Dermis lymphatic vessel endothelial cell (primary cell): Measurements from ENCODE around the gene ZNF607. TPM values are rescaled to one million over a fixed set of nuclear protein-coding genes. Genes with fewer than 3 reads are reported as not detected.

Experiments used
- total RNA-seq: library from RNA; depleted of rRNA; stranded (reverse); fragments of >200 nt; gene quantifications from 2 replicates; pipeline ENCODE4 v1.2.1, GENCODE V29; 2014

Gene ZNF607
- 1.7 and 3.1 TPM in 2 replicates for total RNA-seq

GRCh38 chr19:37719111-37719926 lies at the start of gene ZNF607:
Gene ZNF607 (minus strand): TSS chr19:37719761. CDS start chr19:37711618, 8,143 bp downstream.

DNA sequence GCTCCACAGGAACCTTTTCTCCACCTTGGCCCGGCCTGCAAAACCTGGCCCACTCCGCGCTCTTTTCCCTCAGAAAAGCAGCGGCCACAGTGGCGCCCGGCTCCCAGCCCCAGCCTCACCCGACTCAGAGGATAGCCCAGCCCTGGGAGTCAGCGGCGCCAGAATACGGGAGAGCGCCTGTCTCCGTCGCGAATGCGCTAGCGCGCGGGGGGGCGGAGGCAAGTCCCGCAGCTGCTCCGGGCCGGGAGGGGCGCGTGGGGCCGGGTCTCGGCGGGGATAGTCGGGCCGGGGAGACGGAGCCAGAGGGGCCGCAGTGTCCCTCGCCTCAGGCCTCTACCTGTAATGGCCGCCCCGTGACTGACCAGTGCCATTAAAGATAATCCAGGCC lies 64.3 kb downstream of the ZNF607 start, which contains the start of gene ZFP30:
TSS of gene ZFP30 (minus strand) at position 165 of the 388 bp plus-strand sequence. CDS start 7,643 bp downstream, outside the sequence.

Other genes starting within 250 kb of the ZNF607 start
- gene ZNF793, start 212.8 kb downstream of the ZNF607 start, total RNA-seq: 0.22 and 0.86 TPM in 2 replicates
- 1.8 and 2.9 TPM in 2 replicates for gene ZNF571, start 125.0 kb downstream of the ZNF607 start, total RNA-seq
- gene ZNF540, start 124.9 kb downstream of the ZNF607 start, total RNA-seq: 0.33 and 0.34 TPM in 2 replicates
- gene ZFP30, start 64.3 kb downstream of the ZNF607 start, total RNA-seq: 11.4 and 16.6 TPM in 2 replicates
- 3.4 and 5.5 TPM in 2 replicates for gene ZNF573, start 59.8 kb upstream of the ZNF607 start, total RNA-seq
- not detected in 2 replicates for gene WDR87, start 186.8 kb upstream of the ZNF607 start, total RNA-seq
- 8.7 and 12.1 TPM in 2 replicates for gene SIPA1L3, start 187.4 kb upstream of the ZNF607 start, total RNA-seq